Measurements from ENCODE around the gene PYHIN1.

PYHIN1 gene

GRCh38 chr1:158931055-158931737 lies at the start of gene PYHIN1:
TSS of gene PYHIN1 (plus strand) at chr1:158931552. CDS start at chr1:158936911, 5,359 bp downstream.
- peak; percentile 54 for DNase-seq (ENCODE audit: low spot score)

GRCh38 chr1:158893654-158894053 lies 37.7 kb upstream of the PYHIN1 start:
- no peak for DNase-seq (ENCODE audit: low spot score)

- no peak for DNase-seq (ENCODE audit: low spot score)
Measured at GRCh38 chr1:158898722-158899121, 32.6 kb upstream of the PYHIN1 start.

- DNase-seq (ENCODE audit: low spot score), result no peak
Measured at GRCh38 chr1:158901623-158902022, 29.7 kb upstream of the PYHIN1 start.

- no peak for DNase-seq (ENCODE audit: low spot score)
Measured at GRCh38 chr1:158916085-158916484, 15.3 kb upstream of the PYHIN1 start.

- DNase-seq (ENCODE audit: low spot score), result peak; percentile 28
Measured at GRCh38 chr1:158924677-158925076, 6.7 kb upstream of the PYHIN1 start.

GRCh38 chr1:158930504-158930903 lies 848 bp upstream of the PYHIN1 start:
- peak; percentile 58 for DNase-seq (ENCODE audit: low spot score)

- peak; percentile 35 for DNase-seq (ENCODE audit: low spot score)
Measured at GRCh38 chr1:158932171-158932570, 819 bp downstream of the PYHIN1 start.

- peak; percentile 26 for DNase-seq (ENCODE audit: low spot score)
Measured at GRCh38 chr1:158933621-158934020, 2.3 kb downstream of the PYHIN1 start.

GRCh38 chr1:158939180-158939579 lies 7.8 kb downstream of the PYHIN1 start:
- DNase-seq (ENCODE audit: low spot score), result no peak

GRCh38 chr1:158941317-158941716 lies 10.0 kb downstream of the PYHIN1 start:
- DNase-seq (ENCODE audit: low spot score), result no peak

GRCh38 chr1:158942490-158942889 lies 11.1 kb downstream of the PYHIN1 start:
- DNase-seq (ENCODE audit: low spot score), result no peak

- DNase-seq (ENCODE audit: low spot score), result no peak
Measured at GRCh38 chr1:158943059-158943458, 11.7 kb downstream of the PYHIN1 start.

- no peak for DNase-seq (ENCODE audit: low spot score)
Measured at GRCh38 chr1:158945061-158945460, 13.7 kb downstream of the PYHIN1 start.

- no peak for DNase-seq (ENCODE audit: low spot score)
Measured at GRCh38 chr1:158946785-158947184, 15.4 kb downstream of the PYHIN1 start.

- DNase-seq (ENCODE audit: low spot score), result no peak
Measured at GRCh38 chr1:158951956-158952355, 20.6 kb downstream of the PYHIN1 start.

- no peak for DNase-seq (ENCODE audit: low spot score)
Measured at GRCh38 chr1:158952416-158952815, 21.1 kb downstream of the PYHIN1 start.

- no peak for DNase-seq (ENCODE audit: low spot score)
Measured at GRCh38 chr1:158961178-158961577, 29.8 kb downstream of the PYHIN1 start.

- DNase-seq (ENCODE audit: low spot score), result no peak
Measured at GRCh38 chr1:158962983-158963382, 31.6 kb downstream of the PYHIN1 start.

- DNase-seq (ENCODE audit: low spot score), result peak; percentile 9
Measured at GRCh38 chr1:158969166-158969565, 37.8 kb downstream of the PYHIN1 start.

- DNase-seq (ENCODE audit: low spot score), result peak; percentile 49
Measured at GRCh38 chr1:158969855-158970254, 38.5 kb downstream of the PYHIN1 start.

GRCh38 chr1:158972841-158973240 lies 41.5 kb downstream of the PYHIN1 start:
- peak; percentile 23 for DNase-seq (ENCODE audit: low spot score)

GRCh38 chr1:158976219-158976618 lies 44.9 kb downstream of the PYHIN1 start:
- DNase-seq (ENCODE audit: low spot score), result no peak

GRCh38 chr1:158978730-158979129 lies 47.4 kb downstream of the PYHIN1 start:
- peak; percentile 35 for DNase-seq (ENCODE audit: low spot score)
